Esophagus muscularis mucosa (tissue), 4 donors: Measurements from ENCODE around the gene ATP5PD. TPM values are rescaled to one million over a fixed set of nuclear protein-coding genes. Genes with fewer than 3 reads are reported as not detected.
A peak's percentile ranks its signal among the peaks of the same experiment; 100 is the strongest.

Source experiments
- DNase-seq: peaks from one replicate; pipeline ENCODE4 v3.0.0-alpha.2; 2017; ENCODE audit errors: extremely low spot score
- H3K27ac ChIP-seq, 4 donors: fragments of 200-600 bp; sonication (generic); replicated peaks in 1 of 4; 1 replicate in 3 of 4; 2 replicates in 1 of 4; pipeline ENCODE4 v1.5.1; 2016 to 2019; ENCODE audit warnings: mild to moderate bottlenecking in 1 of 4
- H3K27me3 ChIP-seq, 4 donors: fragments of 200-600 bp; sonication (generic); one replicate each; pipeline versions ENCODE4 v1.5.1 to v1.6.0; 2016 to 2019
- H3K36me3 ChIP-seq, 4 donors: fragments of 200-600 bp; sonication (generic); one replicate each; pipeline ENCODE4 v1.5.1; 2016 to 2019
- H3K4me1 ChIP-seq, 4 donors: fragments of 200-600 bp; sonication (generic); one replicate each; pipeline ENCODE4 v1.5.1; 2016 to 2019
- H3K4me3 ChIP-seq, 4 donors: fragments of 200-600 bp; sonication (generic); 1 replicate in 2 of 4; 2 replicates in 2 of 4; pipeline ENCODE4 v1.5.1; 2016 to 2019; ENCODE audit warnings: mild to moderate bottlenecking in 4 of 4, moderate library complexity in 1 of 4
- H3K9me3 ChIP-seq, 4 donors: fragments of 200-600 bp; sonication (generic); 1 replicate in 3 of 4; 2 replicates in 1 of 4; pipeline ENCODE4 v1.5.1; 2016 to 2019
- EP300 ChIP-seq: sonication (generic); formaldehyde crosslinking; IDR thresholded peaks from one replicate; pipeline ENCODE4 v1.6.1; 2017; ENCODE audit warnings: antibody characterized with exemption
- POLR2A ChIP-seq: fragments of 450-650 bp; IDR thresholded peaks from one replicate; pipeline ENCODE4 v1.6.1; 2017; ENCODE audit warnings: antibody characterized with exemption, moderate library complexity, mild to moderate bottlenecking, low read depth
- POLR2AphosphoS5 ChIP-seq, 2 donors: sonication (generic); formaldehyde crosslinking; IDR thresholded peaks; one replicate each; pipeline ENCODE4 v1.6.1; 2017; ENCODE audit warnings: antibody characterized with exemption in 2 of 2
- WGBS: methylation state at CpG from one replicate; pipeline ENCODE4 v1.1.5; 2018; 5-methylcytosine and 5-hydroxymethylcytosine counted together
- intact Hi-C: fragments of 100-400 bp; cut with DNase I; formaldehyde crosslinking; loops from one replicate; pipeline ENCODE4 v1.15.1; 2023
- total RNA-seq, 4 donors: library from RNA; depleted of rRNA; stranded (reverse); fragments of >200 nt; gene quantifications; one replicate each; pipeline versions ENCODE4 v1.1.0 to v1.2.1, GENCODE V29; 2016
- TF ChIP-seq, protein P1 (sequence below), 3 experiments: fragments of 200-600 bp in 2 of 3; fragments of 450-650 bp in 1 of 3; sonication (generic) in 2 of 3; IDR thresholded peaks; one replicate each; pipeline ENCODE4 v1.5.1; 2017 to 2019; ENCODE audit warnings: antibody characterized with exemption in 3 of 3, mild to moderate bottlenecking in 2 of 3, moderate library complexity in 1 of 3

Gene ATP5PD
- total RNA-seq, 4 donors from 2014 or later = 202 to 388 (median 256) TPM

DNA sequence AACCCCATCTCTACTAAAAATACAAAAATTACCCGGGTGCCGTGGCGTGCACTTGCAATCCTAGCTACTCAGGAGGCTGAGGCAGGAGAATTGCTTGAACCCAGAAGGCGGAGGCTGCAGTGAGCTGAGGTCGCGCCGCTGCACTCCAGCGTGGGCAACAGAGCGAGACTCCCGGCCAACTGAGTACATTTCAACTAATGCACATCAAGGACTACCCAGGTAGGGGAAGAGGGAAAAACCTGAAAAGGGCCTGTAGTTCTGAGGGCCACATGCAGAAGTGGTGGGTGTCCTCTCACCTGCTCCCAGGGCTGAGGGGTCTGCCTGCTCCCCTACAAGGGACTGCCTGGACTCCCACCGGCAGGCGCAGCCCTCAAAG, 40.4 kb upstream of the ATP5PD start:
- peaks cover 0 to 17% (median 0%) of the 10 kb centered on the region in 4 donors for H3K27me3 ChIP-seq
- intact Hi-C loops = no loop called here
- 74% methylated on average over 10 of the region's 12 CpGs for WGBS
- no peaks in the 10 kb centered on the region for H3K9me3 ChIP-seq
- DNase-seq = no peak
- TF ChIP-seq, protein P1, sequence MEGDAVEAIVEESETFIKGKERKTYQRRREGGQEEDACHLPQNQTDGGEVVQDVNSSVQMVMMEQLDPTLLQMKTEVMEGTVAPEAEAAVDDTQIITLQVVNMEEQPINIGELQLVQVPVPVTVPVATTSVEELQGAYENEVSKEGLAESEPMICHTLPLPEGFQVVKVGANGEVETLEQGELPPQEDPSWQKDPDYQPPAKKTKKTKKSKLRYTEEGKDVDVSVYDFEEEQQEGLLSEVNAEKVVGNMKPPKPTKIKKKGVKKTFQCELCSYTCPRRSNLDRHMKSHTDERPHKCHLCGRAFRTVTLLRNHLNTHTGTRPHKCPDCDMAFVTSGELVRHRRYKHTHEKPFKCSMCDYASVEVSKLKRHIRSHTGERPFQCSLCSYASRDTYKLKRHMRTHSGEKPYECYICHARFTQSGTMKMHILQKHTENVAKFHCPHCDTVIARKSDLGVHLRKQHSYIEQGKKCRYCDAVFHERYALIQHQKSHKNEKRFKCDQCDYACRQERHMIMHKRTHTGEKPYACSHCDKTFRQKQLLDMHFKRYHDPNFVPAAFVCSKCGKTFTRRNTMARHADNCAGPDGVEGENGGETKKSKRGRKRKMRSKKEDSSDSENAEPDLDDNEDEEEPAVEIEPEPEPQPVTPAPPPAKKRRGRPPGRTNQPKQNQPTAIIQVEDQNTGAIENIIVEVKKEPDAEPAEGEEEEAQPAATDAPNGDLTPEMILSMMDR (IDR thresholded peaks at IDR 0.05) = no peak
- TF ChIP-seq POLR2AphosphoS5 (IDR thresholded peaks at IDR 0.05) (no peak), EP300 (no peak), POLR2A (no peak)
- peak overlapping the region; percentile 55 to 66 (median 61) for H3K4me3 ChIP-seq
- H3K36me3 ChIP-seq = no peaks in the 10 kb centered on the region
- H3K27ac ChIP-seq = peak overlapping the region; percentile 69 to 81 (median 76)
- peaks cover 33 to 49% (median 45%) of the 10 kb centered on the region in 4 donors for H3K4me1 ChIP-seq

DNA sequence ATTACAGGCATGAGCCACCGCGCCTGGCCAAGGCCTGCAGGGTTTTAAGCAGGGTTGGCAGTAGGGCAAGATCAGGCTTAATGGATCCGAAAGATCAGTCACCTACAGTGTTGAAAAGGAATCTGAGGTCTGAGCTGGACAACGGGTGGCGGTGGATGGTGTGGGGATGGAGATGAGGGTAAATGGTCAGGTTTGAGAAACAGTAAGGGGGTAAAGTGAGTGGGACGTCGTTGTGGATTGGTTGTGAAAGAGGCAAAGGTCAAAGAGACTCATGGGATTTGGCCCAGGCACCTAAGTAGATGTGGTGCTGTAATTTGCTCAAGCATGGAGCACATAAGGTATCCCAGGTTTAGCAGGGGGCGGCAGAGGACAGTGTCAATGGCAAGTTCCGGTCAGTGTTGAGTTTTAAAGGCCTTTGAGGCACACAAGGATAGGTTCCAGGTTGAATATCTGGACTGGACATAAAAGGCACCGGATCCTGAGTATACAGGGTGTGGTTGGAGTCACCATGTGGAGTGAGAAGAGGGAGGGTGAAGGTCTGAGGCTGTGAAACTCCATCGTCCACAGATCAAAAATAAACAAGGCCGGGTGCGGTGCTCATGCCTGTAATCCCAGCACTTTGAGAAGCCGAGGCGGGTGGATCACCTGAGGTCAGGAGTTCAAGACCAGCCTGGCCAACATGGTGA, 39.9 kb upstream of the ATP5PD start:
- H3K4me1 ChIP-seq = peaks cover 32 to 45% (median 40%) of the 10 kb centered on the region in 4 donors
- H3K27ac ChIP-seq = peak overlapping the region in 2 of 4 donors; percentile 74 to 81

DNA sequence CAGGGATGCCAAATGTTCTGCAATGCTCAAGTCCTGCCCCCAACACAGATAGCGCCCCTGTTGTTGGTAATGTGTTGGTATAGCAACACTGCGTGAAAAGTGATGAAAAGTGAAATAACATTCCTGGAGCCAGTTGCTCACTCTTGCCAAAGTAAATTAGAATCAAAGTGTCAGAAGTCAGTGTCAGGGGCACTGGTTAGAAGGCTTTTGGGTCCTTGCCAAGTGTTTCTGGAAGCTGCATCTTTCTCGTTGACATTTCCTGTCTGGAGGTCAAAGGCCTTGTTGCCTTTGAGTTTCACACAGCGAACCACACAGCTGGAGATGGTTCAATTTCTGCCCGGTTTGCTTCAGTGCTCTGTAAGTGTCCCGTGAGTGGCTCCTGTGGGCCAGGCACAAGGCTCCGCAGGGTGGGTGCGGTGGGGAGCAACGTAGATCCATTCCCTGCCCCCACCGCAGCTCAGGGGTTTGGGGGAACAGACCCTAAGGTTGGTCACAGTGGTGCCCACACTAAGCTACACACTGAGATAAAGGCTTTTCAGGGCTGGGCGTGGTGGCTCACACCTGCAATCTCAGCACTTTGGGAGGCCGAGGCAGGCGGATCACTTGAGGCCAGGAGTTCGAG, 37.4 kb upstream of the ATP5PD start:
- intact Hi-C loops = no loop called here
- no peak overlapping the region for H3K4me3 ChIP-seq
- H3K36me3 ChIP-seq = no peaks in the 10 kb centered on the region
- peaks cover 0 to 17% (median 0%) of the 10 kb centered on the region in 4 donors for H3K27me3 ChIP-seq
- DNase-seq = no peak
- no peak overlapping the region for H3K27ac ChIP-seq
- WGBS = 73% methylated on average over 13 of the region's 14 CpGs
- no peaks in the 10 kb centered on the region for H3K9me3 ChIP-seq
- H3K4me1 ChIP-seq = peaks cover 21 to 31% (median 26%) of the 10 kb centered on the region in 4 donors
- TF ChIP-seq EP300 = no peak
- no peak for TF ChIP-seq POLR2AphosphoS5 (IDR thresholded peaks at IDR 0.05)
- no peak for TF ChIP-seq POLR2A
- TF ChIP-seq, protein P1 (IDR thresholded peaks at IDR 0.05) = no peak

More for the DNA sequence above, 39.9 kb upstream of the ATP5PD start:
- intact Hi-C loops = no loop called here
- no peak for TF ChIP-seq POLR2AphosphoS5 (IDR thresholded peaks at IDR 0.05)
- no peak for TF ChIP-seq EP300
- TF ChIP-seq, protein P1 (IDR thresholded peaks at IDR 0.05) = no peak
- no peak for TF ChIP-seq POLR2A
- 84% methylated on average over 15 of the region's 15 CpGs for WGBS
- Histone ChIP-seq H3K9me3 (no peaks in the 10 kb centered on the region), H3K27me3 (peaks cover 0 to 17% (median 0%) of the 10 kb centered on the region in 4 donors), H3K4me3 (no peak overlapping the region), H3K36me3 (no peaks in the 10 kb centered on the region)
- no peak for DNase-seq

DNA sequence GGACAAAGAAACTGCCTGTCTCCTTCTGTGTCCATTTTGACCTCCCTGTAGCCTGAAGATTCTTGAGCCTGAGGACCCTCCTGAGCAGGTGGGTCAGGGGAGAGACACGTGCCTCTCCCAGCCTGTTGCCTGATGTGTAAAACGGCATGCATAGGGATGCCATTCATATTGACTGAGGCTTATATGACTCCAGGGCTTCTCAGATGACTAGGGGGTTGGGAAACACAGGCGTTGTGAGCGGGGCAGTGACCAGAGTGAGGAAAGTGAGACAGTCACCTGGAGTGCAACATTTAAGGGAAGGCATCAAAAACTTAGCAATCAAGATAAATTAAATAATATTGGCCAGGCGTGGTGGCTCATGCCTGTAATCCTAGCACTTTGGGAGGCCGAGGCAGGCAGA, 35.9 kb upstream of the ATP5PD start:
- WGBS = 82% methylated on average over 5 of the region's 6 CpGs
- Histone ChIP-seq H3K4me3 (no peak overlapping the region), H3K9me3 (no peaks in the 10 kb centered on the region), H3K4me1 (peaks cover 15 to 31% (median 20%) of the 10 kb centered on the region in 4 donors), H3K27ac (no peak overlapping the region), H3K36me3 (no peaks in the 10 kb centered on the region), H3K27me3 (peaks cover 0 to 10% (median 0%) of the 10 kb centered on the region in 4 donors)
- intact Hi-C loops = no loop called here
- no peak for TF ChIP-seq POLR2AphosphoS5 (IDR thresholded peaks at IDR 0.05)
- no peak for TF ChIP-seq EP300
- TF ChIP-seq POLR2A = no peak
- TF ChIP-seq, protein P1 (IDR thresholded peaks at IDR 0.05) = no peak
- DNase-seq = no peak
